ENCODE results near the gene CAMK2A.

The CAMK2A gene

GRCh38 chr5:150188146-150188842, 101.3 kb downstream of the CAMK2A start:
- DNase-seq (ENCODE audit: low read depth in 2 of 2): no peak

GRCh38 chr5:150186897-150187296, 102.7 kb downstream of the CAMK2A start:
- DNase-seq (ENCODE audit: low read depth in 2 of 2): no peak

GRCh38 chr5:150186137-150186536, 103.4 kb downstream of the CAMK2A start:
- DNase-seq (ENCODE audit: low read depth in 2 of 2): no peak

GRCh38 chr5:150184990-150185912, 104.3 kb downstream of the CAMK2A start:
- no peak for DNase-seq (ENCODE audit: low read depth in 2 of 2)

- DNase-seq (ENCODE audit: low read depth in 2 of 2): no peak
Measured at GRCh38 chr5:150184006-150184405, 105.6 kb downstream of the CAMK2A start.

- DNase-seq (ENCODE audit: low read depth in 2 of 2): no peak
Measured at GRCh38 chr5:150183436-150183835, 106.1 kb downstream of the CAMK2A start.

- DNase-seq (ENCODE audit: low read depth in 2 of 2): no peak
Measured at GRCh38 chr5:150182774-150183173, 106.8 kb downstream of the CAMK2A start.

GRCh38 chr5:150181766-150182545, 107.6 kb downstream of the CAMK2A start:
- DNase-seq (ENCODE audit: low read depth in 2 of 2): no peak

GRCh38 chr5:150181027-150181426, 108.5 kb downstream of the CAMK2A start:
- no peak for DNase-seq (ENCODE audit: low read depth in 2 of 2)

- DNase-seq (ENCODE audit: low read depth in 2 of 2): no peak
Measured at GRCh38 chr5:150180241-150181026, 109.1 kb downstream of the CAMK2A start.

- DNase-seq (ENCODE audit: low read depth in 2 of 2): no peak
Measured at GRCh38 chr5:150179019-150179620, 110.5 kb downstream of the CAMK2A start.

- no peak for DNase-seq (ENCODE audit: low read depth in 2 of 2)
Measured at GRCh38 chr5:150178262-150178661, 111.3 kb downstream of the CAMK2A start.

GRCh38 chr5:150177721-150178120, 111.9 kb downstream of the CAMK2A start:
- DNase-seq (ENCODE audit: low read depth in 2 of 2): no peak

- no peak for DNase-seq (ENCODE audit: low read depth in 2 of 2)
Measured at GRCh38 chr5:150176745-150177477, 112.7 kb downstream of the CAMK2A start.

GRCh38 chr5:150175536-150175935, 114.0 kb downstream of the CAMK2A start:
- DNase-seq (ENCODE audit: low read depth in 2 of 2): no peak

GRCh38 chr5:150175076-150175475, 114.5 kb downstream of the CAMK2A start:
- DNase-seq (ENCODE audit: low read depth in 2 of 2): no peak

- no peak for DNase-seq (ENCODE audit: low read depth in 2 of 2)
Measured at GRCh38 chr5:150174285-150174684, 115.3 kb downstream of the CAMK2A start.

- no peak for DNase-seq (ENCODE audit: low read depth in 2 of 2)
Measured at GRCh38 chr5:150173161-150173560, 116.4 kb downstream of the CAMK2A start.

- DNase-seq (ENCODE audit: low read depth in 2 of 2): no peak
Measured at GRCh38 chr5:150172556-150172955, 117.0 kb downstream of the CAMK2A start.

- DNase-seq (ENCODE audit: low read depth in 2 of 2): no peak
Measured at GRCh38 chr5:150172145-150172544, 117.4 kb downstream of the CAMK2A start.
